ENCODE data around the gene APOBEC3G.
"Not testable (repeated sequence)": the region's sequence is repeated elsewhere in the genome, so short reads cannot be mapped to it uniquely, and the experiment has no call there.

The APOBEC3G gene

GRCh38 chr22:39070186-39070585 lies 6.9 kb upstream of the APOBEC3G start:
- peaks cover 2% of the 10 kb centered on the region for H3K4me1 ChIP-seq

GRCh38 chr22:39072581-39072981 lies 4.5 kb upstream of the APOBEC3G start:
- not testable (repeated sequence) for H3K36me3 ChIP-seq (ENCODE audit: control insufficient read depth, insufficient read depth, low read length); H3K27ac ChIP-seq; H3K4me3 ChIP-seq (ENCODE audit: low read depth, low read length); H3K27me3 ChIP-seq (ENCODE audit: control insufficient read depth, insufficient read depth, low read length); H3K9me3 ChIP-seq (ENCODE audit: control insufficient read depth, low read length); H3K4me1 ChIP-seq; H3K79me2 ChIP-seq; H3K9ac ChIP-seq; H3K4me2 ChIP-seq (ENCODE audit: low read length); H2AFZ ChIP-seq

More at GRCh38 chr22:39070186-39070585, 6.9 kb upstream of the APOBEC3G start:
- no peak for TF ChIP-seq CTCF (IDR thresholded peaks at IDR 0.05)
- Histone ChIP-seq H3K27ac (no peak overlapping the region), H3K27me3 (ENCODE audit: control insufficient read depth, insufficient read depth, low read length) (no peaks in the 10 kb centered on the region), H3K9ac (no peak overlapping the region), H2AFZ (no peak overlapping the region), H3K4me2 (ENCODE audit: low read length) (no peak overlapping the region), H3K4me3 (ENCODE audit: low read depth, low read length) (no peak overlapping the region), H3K36me3 (ENCODE audit: control insufficient read depth, insufficient read depth, low read length) (no peaks in the 10 kb centered on the region), H3K79me2 (no peaks in the 10 kb centered on the region), H3K9me3 (ENCODE audit: control insufficient read depth, low read length) (no peaks in the 10 kb centered on the region)

- no peaks in the 10 kb centered on the region for H3K9me3 ChIP-seq (ENCODE audit: control insufficient read depth, low read length)
- TF ChIP-seq CTCF (IDR thresholded peaks at IDR 0.05) = no peak
- H3K4me2 ChIP-seq (ENCODE audit: low read length) = no peak overlapping the region
- H3K4me3 ChIP-seq (ENCODE audit: low read depth, low read length) = no peak overlapping the region
- no peaks in the 10 kb centered on the region for H3K27me3 ChIP-seq (ENCODE audit: control insufficient read depth, insufficient read depth, low read length)
- H3K4me1 ChIP-seq = no peaks in the 10 kb centered on the region
- H3K9ac ChIP-seq = no peak overlapping the region
- H2AFZ ChIP-seq = no peak overlapping the region
- H3K79me2 ChIP-seq = no peaks in the 10 kb centered on the region
- no peak overlapping the region for H3K27ac ChIP-seq
- no peaks in the 10 kb centered on the region for H3K36me3 ChIP-seq (ENCODE audit: control insufficient read depth, insufficient read depth, low read length)
Measured at GRCh38 chr22:39073981-39074380, 3.1 kb upstream of the APOBEC3G start.

- H3K27me3 ChIP-seq (ENCODE audit: control insufficient read depth, insufficient read depth, low read length); H3K4me2 ChIP-seq (ENCODE audit: low read length); H3K36me3 ChIP-seq (ENCODE audit: control insufficient read depth, insufficient read depth, low read length); H3K9me3 ChIP-seq (ENCODE audit: control insufficient read depth, low read length); H3K9ac ChIP-seq; H3K4me3 ChIP-seq (ENCODE audit: low read depth, low read length); H3K4me1 ChIP-seq; H3K79me2 ChIP-seq; H3K27ac ChIP-seq: not testable (repeated sequence)
- H2AFZ ChIP-seq = peak overlapping the region; percentile 68
Measured at GRCh38 chr22:39076155-39077025, 685 bp upstream of the APOBEC3G start.

GRCh38 chr22:39077912-39078311 lies 837 bp downstream of the APOBEC3G start:
- H3K36me3 ChIP-seq (ENCODE audit: control insufficient read depth, insufficient read depth, low read length); H3K9ac ChIP-seq; H3K4me2 ChIP-seq (ENCODE audit: low read length); H3K27me3 ChIP-seq (ENCODE audit: control insufficient read depth, insufficient read depth, low read length); H3K4me3 ChIP-seq (ENCODE audit: low read depth, low read length); H3K27ac ChIP-seq; H3K9me3 ChIP-seq (ENCODE audit: control insufficient read depth, low read length); H3K79me2 ChIP-seq; H3K4me1 ChIP-seq; H2AFZ ChIP-seq: not testable (repeated sequence)

- TF ChIP-seq CTCF (IDR thresholded peaks at IDR 0.05) = no peak
- Histone ChIP-seq H3K36me3 (ENCODE audit: control insufficient read depth, insufficient read depth, low read length) (no peaks in the 10 kb centered on the region), H3K9me3 (ENCODE audit: control insufficient read depth, low read length) (no peaks in the 10 kb centered on the region), H3K9ac (no peak overlapping the region), H3K4me3 (ENCODE audit: low read depth, low read length) (no peak overlapping the region), H3K27me3 (ENCODE audit: control insufficient read depth, insufficient read depth, low read length) (no peaks in the 10 kb centered on the region), H3K27ac (no peak overlapping the region), H3K4me2 (ENCODE audit: low read length) (no peak overlapping the region), H3K4me1 (no peaks in the 10 kb centered on the region), H2AFZ (no peak overlapping the region), H3K79me2 (no peaks in the 10 kb centered on the region)
Measured at GRCh38 chr22:39078329-39078728, 1.3 kb downstream of the APOBEC3G start.

- H3K4me2 ChIP-seq (ENCODE audit: low read length); H3K4me3 ChIP-seq (ENCODE audit: low read depth, low read length); H3K27ac ChIP-seq: not testable (repeated sequence)
Measured at GRCh38 chr22:39079054-39079637, 2.1 kb downstream of the APOBEC3G start.

More at GRCh38 chr22:39079054-39079637, 2.1 kb downstream of the APOBEC3G start:
- not testable (repeated sequence) for H3K9ac ChIP-seq; H3K4me1 ChIP-seq; H3K27me3 ChIP-seq (ENCODE audit: control insufficient read depth, insufficient read depth, low read length); H3K9me3 ChIP-seq (ENCODE audit: control insufficient read depth, low read length); H3K79me2 ChIP-seq; H2AFZ ChIP-seq; H3K36me3 ChIP-seq (ENCODE audit: control insufficient read depth, insufficient read depth, low read length)
